BLaER1 (cell line): ENCODE data around the gene CCDC171.

Experiments used
- H3K27ac ChIP-seq: shearing (Covaris generic); formaldehyde crosslinking; 2 replicates; pipeline ENCODE4 v1.8.1; 2022
- H3K27me3 ChIP-seq: shearing (Covaris generic); formaldehyde crosslinking; 2 replicates; pipeline ENCODE4 v1.8.1; 2022
- H3K36me3 ChIP-seq: shearing (Covaris generic); formaldehyde crosslinking; 2 replicates; pipeline ENCODE4 v1.8.1; 2022
- H3K4me1 ChIP-seq: shearing (Covaris generic); formaldehyde crosslinking; 2 replicates; pipeline ENCODE4 v1.8.1; 2022
- H3K4me2 ChIP-seq: shearing (Covaris generic); formaldehyde crosslinking; 2 replicates; pipeline ENCODE4 v1.8.1; 2022
- H3K4me3 ChIP-seq: shearing (Covaris generic); formaldehyde crosslinking; 2 replicates; pipeline ENCODE4 v1.8.1; 2022
- H3K9ac ChIP-seq: shearing (Covaris generic); formaldehyde crosslinking; 2 replicates; pipeline ENCODE4 v1.8.1; 2022
- H3K9me3 ChIP-seq: shearing (Covaris generic); formaldehyde crosslinking; 2 replicates; pipeline ENCODE4 v1.8.1; 2022
- H4K20me1 ChIP-seq: shearing (Covaris generic); formaldehyde crosslinking; 2 replicates; pipeline ENCODE4 v1.8.1; 2022
- Cebpa-rat ChIP-seq: shearing (Covaris generic); IDR thresholded peaks from 2 replicates; pipeline ENCODE4 v1.8.1; 2022

Gene CCDC171

GRCh38 chr9:15720861-15721260 lies 168.0 kb downstream of the CCDC171 start:
- Histone ChIP-seq H3K27ac (no peak overlapping the region), H4K20me1 (no peaks in the 10 kb centered on the region), H3K9me3 (no peaks in the 10 kb centered on the region), H3K4me2 (no peak overlapping the region), H3K4me1 (no peaks in the 10 kb centered on the region), H3K27me3 (no peaks in the 10 kb centered on the region), H3K9ac (no peak overlapping the region), H3K36me3 (no peaks in the 10 kb centered on the region), H3K4me3 (no peak overlapping the region)
- no peak for TF ChIP-seq Cebpa-rat

- Histone ChIP-seq H3K4me1 (no peaks in the 10 kb centered on the region), H3K4me3 (no peak overlapping the region), H4K20me1 (no peaks in the 10 kb centered on the region), H3K4me2 (no peak overlapping the region), H3K9me3 (no peaks in the 10 kb centered on the region), H3K9ac (no peak overlapping the region), H3K36me3 (no peaks in the 10 kb centered on the region), H3K27me3 (no peaks in the 10 kb centered on the region), H3K27ac (no peak overlapping the region)
- no peak for TF ChIP-seq Cebpa-rat
Observed at GRCh38 chr9:15722888-15723287, 170.0 kb downstream of the CCDC171 start.

DNA sequence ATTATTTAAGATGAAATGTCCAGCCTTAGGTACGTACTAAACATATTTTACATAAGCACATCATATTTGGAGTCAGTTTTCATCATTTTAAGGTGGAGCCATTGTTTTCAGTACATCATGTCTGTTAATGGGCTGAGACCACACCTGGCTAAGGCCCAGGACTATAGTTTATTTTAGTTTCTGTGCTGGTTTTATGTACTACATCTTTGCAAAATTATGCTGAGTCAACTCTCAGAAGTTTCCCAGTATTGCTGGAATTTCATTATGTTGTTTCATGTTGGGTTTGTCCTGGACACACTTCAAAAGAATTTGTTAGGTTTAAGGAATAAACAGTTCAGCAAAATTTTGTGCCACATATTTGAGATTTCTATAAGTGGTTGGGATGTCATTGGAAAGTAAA lies 171.2 kb downstream of the CCDC171 start:
- Histone ChIP-seq H3K36me3 (no peaks in the 10 kb centered on the region), H3K27ac (no peak overlapping the region), H3K4me3 (no peak overlapping the region), H3K27me3 (no peaks in the 10 kb centered on the region), H3K4me1 (no peaks in the 10 kb centered on the region), H4K20me1 (no peaks in the 10 kb centered on the region), H3K9me3 (no peaks in the 10 kb centered on the region), H3K4me2 (no peak overlapping the region), H3K9ac (no peak overlapping the region)
- no peak for TF ChIP-seq Cebpa-rat

- Histone ChIP-seq H3K9me3 (no peaks in the 10 kb centered on the region), H3K4me2 (no peak overlapping the region), H3K27me3 (no peaks in the 10 kb centered on the region), H3K27ac (no peak overlapping the region), H4K20me1 (no peaks in the 10 kb centered on the region), H3K9ac (no peak overlapping the region), H3K4me3 (no peak overlapping the region), H3K4me1 (no peaks in the 10 kb centered on the region), H3K36me3 (no peaks in the 10 kb centered on the region)
- no peak for TF ChIP-seq Cebpa-rat
Observed at GRCh38 chr9:15724612-15725011, 171.8 kb downstream of the CCDC171 start.

- Histone ChIP-seq H3K4me3 (no peak overlapping the region), H3K27ac (no peak overlapping the region), H3K9ac (no peak overlapping the region), H3K4me1 (no peaks in the 10 kb centered on the region), H3K36me3 (no peaks in the 10 kb centered on the region), H3K27me3 (no peaks in the 10 kb centered on the region), H3K9me3 (no peaks in the 10 kb centered on the region), H4K20me1 (no peaks in the 10 kb centered on the region), H3K4me2 (no peak overlapping the region)
- no peak for TF ChIP-seq Cebpa-rat
Observed at GRCh38 chr9:15725953-15726352, 173.1 kb downstream of the CCDC171 start.

- no peaks in the 10 kb centered on the region for H3K4me1 ChIP-seq
- no peaks in the 10 kb centered on the region for H3K27me3 ChIP-seq
- no peak for TF ChIP-seq Cebpa-rat
- H4K20me1 ChIP-seq, result no peaks in the 10 kb centered on the region
- H3K9ac ChIP-seq, result no peak overlapping the region
- H3K36me3 ChIP-seq, result no peaks in the 10 kb centered on the region
- no peak overlapping the region for H3K27ac ChIP-seq
- no peaks in the 10 kb centered on the region for H3K9me3 ChIP-seq
- no peak overlapping the region for H3K4me3 ChIP-seq
- no peak overlapping the region for H3K4me2 ChIP-seq
Observed at GRCh38 chr9:15729507-15729906, 176.7 kb downstream of the CCDC171 start.

GRCh38 chr9:15735083-15735857 lies 182.4 kb downstream of the CCDC171 start:
- H3K4me2 ChIP-seq, result no peak overlapping the region
- H3K27ac ChIP-seq, result no peak overlapping the region
- no peaks in the 10 kb centered on the region for H3K4me1 ChIP-seq
- no peaks in the 10 kb centered on the region for H3K9me3 ChIP-seq
- H3K9ac ChIP-seq, result no peak overlapping the region
- no peak overlapping the region for H3K4me3 ChIP-seq
- H4K20me1 ChIP-seq, result no peaks in the 10 kb centered on the region
- no peaks in the 10 kb centered on the region for H3K36me3 ChIP-seq
- H3K27me3 ChIP-seq, result no peaks in the 10 kb centered on the region
- TF ChIP-seq Cebpa-rat, result no peak

DNA sequence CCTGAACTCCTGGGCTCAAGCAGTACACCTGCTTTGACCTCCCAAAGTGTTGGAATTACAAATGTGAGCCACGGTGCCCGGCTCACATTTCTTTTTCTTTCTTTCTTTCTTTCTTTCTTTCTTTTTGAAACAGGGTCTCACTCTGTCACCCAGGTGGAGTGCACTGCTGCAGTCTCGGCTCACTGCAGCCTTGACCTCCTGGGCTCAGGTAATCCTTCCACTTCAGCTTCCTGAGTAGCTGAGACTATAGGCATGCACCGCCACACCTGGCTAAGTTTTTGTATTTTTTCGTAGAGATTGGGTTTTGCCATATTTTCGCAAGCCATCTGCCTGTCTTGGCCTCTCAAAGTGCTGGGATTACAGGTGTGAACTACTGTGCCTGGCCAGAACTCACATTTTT lies 183.7 kb downstream of the CCDC171 start:
- H3K27me3 ChIP-seq, result no peaks in the 10 kb centered on the region
- H3K9ac ChIP-seq, result no peak overlapping the region
- no peaks in the 10 kb centered on the region for H3K36me3 ChIP-seq

DNA sequence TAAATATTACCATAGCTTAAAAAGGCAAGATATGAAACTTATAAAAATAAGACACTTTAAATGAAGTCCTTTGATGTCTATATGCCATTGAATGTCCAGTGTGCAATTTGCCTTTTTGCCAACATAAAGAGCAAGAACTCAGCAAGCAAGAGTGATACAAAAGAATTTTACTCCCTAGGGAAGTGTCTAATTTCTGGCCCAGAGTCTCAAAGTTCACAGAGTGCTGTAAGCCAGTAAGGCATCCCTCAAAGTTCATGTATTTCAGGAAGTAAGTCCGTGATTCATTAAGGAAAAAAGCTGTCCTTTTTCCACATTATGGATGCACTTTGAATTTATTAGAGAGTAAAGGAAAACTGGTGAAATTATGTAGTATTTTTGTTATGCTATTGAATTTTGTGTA lies 185.2 kb downstream of the CCDC171 start:
- Histone ChIP-seq H3K4me1 (no peaks in the 10 kb centered on the region), H3K36me3 (no peaks in the 10 kb centered on the region), H3K9ac (no peak overlapping the region), H3K9me3 (no peaks in the 10 kb centered on the region), H3K4me3 (no peak overlapping the region), H3K27ac (no peak overlapping the region), H3K4me2 (no peak overlapping the region), H4K20me1 (no peaks in the 10 kb centered on the region), H3K27me3 (no peaks in the 10 kb centered on the region)
- no peak for TF ChIP-seq Cebpa-rat

More for the DNA sequence above, 183.7 kb downstream of the CCDC171 start:
- Histone ChIP-seq H3K9me3 (no peaks in the 10 kb centered on the region), H3K27ac (no peak overlapping the region), H3K4me3 (no peak overlapping the region), H3K4me2 (no peak overlapping the region), H4K20me1 (no peaks in the 10 kb centered on the region), H3K4me1 (no peaks in the 10 kb centered on the region)
- TF ChIP-seq Cebpa-rat, result no peak

- TF ChIP-seq Cebpa-rat, result no peak
Observed at GRCh38 chr9:15741015-15741414, 188.2 kb downstream of the CCDC171 start.

DNA sequence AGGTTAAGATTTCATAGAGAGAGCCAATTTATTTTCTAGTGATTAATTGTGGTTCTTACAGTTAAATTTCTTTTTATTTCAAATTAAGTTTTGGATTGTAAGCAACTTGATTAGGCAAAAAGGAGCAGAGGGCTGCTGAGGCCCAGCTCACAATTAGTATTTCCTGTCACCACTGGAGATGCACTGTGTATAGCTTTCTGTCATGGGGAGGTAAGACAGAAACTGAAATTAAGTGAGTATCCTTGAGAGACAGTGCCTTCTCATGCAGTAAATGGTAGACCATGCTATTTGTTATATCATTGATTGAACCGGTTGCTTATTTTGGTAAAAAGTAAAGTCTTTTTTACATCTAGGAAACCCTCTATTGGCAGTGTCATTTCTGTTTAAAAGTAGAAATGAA lies 190.7 kb downstream of the CCDC171 start:
- H3K9me3 ChIP-seq, result peaks cover 12% of the 10 kb centered on the region
- H3K36me3 ChIP-seq, result peaks cover 12% of the 10 kb centered on the region
- no peak overlapping the region for H3K4me3 ChIP-seq
- H3K27ac ChIP-seq, result no peak overlapping the region
- no peaks in the 10 kb centered on the region for H4K20me1 ChIP-seq
- TF ChIP-seq Cebpa-rat, result no peak
- no peak overlapping the region for H3K9ac ChIP-seq
- no peak overlapping the region for H3K4me2 ChIP-seq
- H3K27me3 ChIP-seq, result no peaks in the 10 kb centered on the region
- no peaks in the 10 kb centered on the region for H3K4me1 ChIP-seq

More at GRCh38 chr9:15741015-15741414, 188.2 kb downstream of the CCDC171 start:
- Histone ChIP-seq H3K4me1 (no peaks in the 10 kb centered on the region), H3K4me3 (no peak overlapping the region), H3K4me2 (no peak overlapping the region), H3K27me3 (no peaks in the 10 kb centered on the region), H3K27ac (no peak overlapping the region), H3K9me3 (no peaks in the 10 kb centered on the region), H3K9ac (no peak overlapping the region), H3K36me3 (no peaks in the 10 kb centered on the region), H4K20me1 (no peaks in the 10 kb centered on the region)
